A673 (cell line): ENCODE results near the gene MYT1. TPM values are rescaled to one million over a fixed set of nuclear protein-coding genes. Genes with fewer than 3 reads are reported as not detected.

Experiments used
- BruUV-seq: library from RNA; stranded (reverse); fragments of 400-500 nt; replicated peaks from 2 replicates; lab custom pipeline; 2021; lab: Mats Ljungman, UMichigan
- CTCF ChIA-PET: fragments of 300-600 bp; sonication (Branson Sonifier 250); formaldehyde crosslinking; loops from one replicate; lab custom pipeline; 2022; ENCODE audit warnings: antibody characterized with exemption; lab: Charles Lee
- POLR2A ChIA-PET: fragments of 300-600 bp; sonication (Branson Sonifier 250); formaldehyde crosslinking; loops from one replicate; lab custom pipeline; 2022; ENCODE audit warnings: antibody characterized with exemption; ENCODE audit not compliant: low non-redundant PET; lab: Charles Lee
- DNase-seq: peaks from one replicate; pipeline ENCODE4 v3.0.0-alpha.2; 2015; ENCODE audit warnings: low spot score
- H3K27ac ChIP-seq: fragments of 200-600 bp; sonication (generic); 2 replicates; pipeline ENCODE4 v1.5.1; 2016; ENCODE audit warnings: mixed run types, low read depth, mild to moderate bottlenecking, mixed read lengths, antibody characterized with exemption, low read length; ENCODE audit not compliant: poor library complexity, severe bottlenecking
- H3K27me3 ChIP-seq: fragments of 200-600 bp; sonication (generic); replicated peaks from 2 replicates; pipeline ENCODE4 v1.6.1; 2017; ENCODE audit warnings: mixed run types, low read depth, mild to moderate bottlenecking, mixed read lengths, antibody characterized with exemption, low read length; ENCODE audit not compliant: insufficient read depth, poor library complexity
- H3K36me3 ChIP-seq: fragments of 200-600 bp; sonication (generic); 2 replicates; pipeline ENCODE4 v1.6.1; 2016; ENCODE audit warnings: mixed run types, mild to moderate bottlenecking, mixed read lengths, antibody characterized with exemption, low read length; ENCODE audit not compliant: insufficient read depth, poor library complexity, severe bottlenecking
- H3K4me1 ChIP-seq: fragments of 200-600 bp; sonication (generic); 2 replicates; pipeline ENCODE4 v1.6.1; 2017; ENCODE audit warnings: mixed run types, mild to moderate bottlenecking, mixed read lengths, antibody characterized with exemption, low read length; ENCODE audit not compliant: insufficient read depth, poor library complexity, severe bottlenecking
- H3K4me3 ChIP-seq: fragments of 200-600 bp; sonication (generic); 2 replicates; pipeline ENCODE4 v1.5.1; 2016; ENCODE audit warnings: low read depth, mixed run types, mild to moderate bottlenecking, mixed read lengths, low read length; ENCODE audit not compliant: poor library complexity, severe bottlenecking
- H3K9me3 ChIP-seq: fragments of 200-600 bp; sonication (generic); 2 replicates; pipeline ENCODE4 v1.6.1; 2016; ENCODE audit warnings: mixed run types, low read depth, mild to moderate bottlenecking, mixed read lengths, antibody characterized with exemption, low read length; ENCODE audit not compliant: poor library complexity, severe bottlenecking
- EZH2 ChIP-seq: fragments of 200-600 bp; sonication (generic); IDR thresholded peaks from 2 replicates; pipeline ENCODE4 v1.6.1; 2017; ENCODE audit warnings: borderline replicate concordance, low read depth, mild to moderate bottlenecking, mixed read lengths, antibody characterized with exemption, low read length; ENCODE audit not compliant: poor library complexity, severe bottlenecking
- intact Hi-C: fragments of 100-400 bp; cut with micrococcal nuclease; formaldehyde crosslinking; loops from one replicate; pipeline ENCODE4 v1.10.0; 2022; ENCODE audit not compliant: unreplicated experiment
- total RNA-seq: library from RNA; stranded (reverse); gene quantifications from 2 replicates; pipeline ENCODE4 v1.2.3, GENCODE V29; 2021
- TF ChIP-seq, protein P1 (sequence below): fragments of 300-800, 200-600 bp; sonication (generic); conservative IDR thresholded peaks from 2 replicates; pipeline ENCODE4 v1.5.1; 2017; ENCODE audit warnings: low read depth, mild to moderate bottlenecking, antibody characterized with exemption, low read length, moderate library complexity, mixed read lengths

The MYT1 gene
- total RNA-seq, 1 experiment from 2014 or later: not detected

- no TSS peak for BruUV-seq
- no peaks in the 10 kb centered on the region for H3K36me3 ChIP-seq
- no peak for DNase-seq
- no peaks in the 10 kb centered on the region for H3K9me3 ChIP-seq
- intact Hi-C loops: no loop called here
- no peak for TF ChIP-seq EZH2
- TF ChIP-seq, protein P1, sequence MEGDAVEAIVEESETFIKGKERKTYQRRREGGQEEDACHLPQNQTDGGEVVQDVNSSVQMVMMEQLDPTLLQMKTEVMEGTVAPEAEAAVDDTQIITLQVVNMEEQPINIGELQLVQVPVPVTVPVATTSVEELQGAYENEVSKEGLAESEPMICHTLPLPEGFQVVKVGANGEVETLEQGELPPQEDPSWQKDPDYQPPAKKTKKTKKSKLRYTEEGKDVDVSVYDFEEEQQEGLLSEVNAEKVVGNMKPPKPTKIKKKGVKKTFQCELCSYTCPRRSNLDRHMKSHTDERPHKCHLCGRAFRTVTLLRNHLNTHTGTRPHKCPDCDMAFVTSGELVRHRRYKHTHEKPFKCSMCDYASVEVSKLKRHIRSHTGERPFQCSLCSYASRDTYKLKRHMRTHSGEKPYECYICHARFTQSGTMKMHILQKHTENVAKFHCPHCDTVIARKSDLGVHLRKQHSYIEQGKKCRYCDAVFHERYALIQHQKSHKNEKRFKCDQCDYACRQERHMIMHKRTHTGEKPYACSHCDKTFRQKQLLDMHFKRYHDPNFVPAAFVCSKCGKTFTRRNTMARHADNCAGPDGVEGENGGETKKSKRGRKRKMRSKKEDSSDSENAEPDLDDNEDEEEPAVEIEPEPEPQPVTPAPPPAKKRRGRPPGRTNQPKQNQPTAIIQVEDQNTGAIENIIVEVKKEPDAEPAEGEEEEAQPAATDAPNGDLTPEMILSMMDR: no peak
- H3K27me3 ChIP-seq: peaks cover 25% of the 10 kb centered on the region
- H3K27ac ChIP-seq: no peak overlapping the region
- CTCF ChIA-PET: no interaction called here
- no peak overlapping the region for H3K4me3 ChIP-seq
- POLR2A ChIA-PET: no interaction called here
- no peaks in the 10 kb centered on the region for H3K4me1 ChIP-seq
Measured at GRCh38 chr20:64246616-64247306, 82.5 kb downstream of the MYT1 start.

GRCh38 chr20:64247307-64247618 lies 83.0 kb downstream of the MYT1 start:
- H3K4me3 ChIP-seq: no peak overlapping the region
- H3K9me3 ChIP-seq: no peaks in the 10 kb centered on the region
- H3K36me3 ChIP-seq: no peaks in the 10 kb centered on the region
- no peak overlapping the region for H3K27ac ChIP-seq
- ChIA-PET CTCF (no interaction called here), POLR2A (no interaction called here)
- peaks cover 25% of the 10 kb centered on the region for H3K27me3 ChIP-seq
- intact Hi-C loops: no loop called here
- TF ChIP-seq, protein P1: no peak
- TF ChIP-seq EZH2: no peak
- DNase-seq: no peak
- no TSS peak for BruUV-seq
- H3K4me1 ChIP-seq: no peaks in the 10 kb centered on the region

- no peaks in the 10 kb centered on the region for H3K9me3 ChIP-seq
- H3K27me3 ChIP-seq: peaks cover 25% of the 10 kb centered on the region
- TF ChIP-seq EZH2: no peak
- TF ChIP-seq, protein P1: no peak
- H3K4me3 ChIP-seq: no peak overlapping the region
- H3K4me1 ChIP-seq: no peaks in the 10 kb centered on the region
- no peak for DNase-seq
- H3K27ac ChIP-seq: no peak overlapping the region
- intact Hi-C loops: no loop called here
- ChIA-PET CTCF (no interaction called here), POLR2A (no interaction called here)
- H3K36me3 ChIP-seq: no peaks in the 10 kb centered on the region
- BruUV-seq: no TSS peak
Measured at GRCh38 chr20:64247970-64248841, 84.0 kb downstream of the MYT1 start.
